ENCODE data around the gene ARHGAP10.

GRCh38 chr4:147975933-147976928, 244.3 kb downstream of the ARHGAP10 start:
- TF ChIP-seq POLR2AphosphoS5 (IDR thresholded peaks at IDR 0.05; ENCODE audit: low read depth, low read length): no peak
- no peak for TF ChIP-seq POLR2A (IDR thresholded peaks at IDR 0.05; ENCODE audit: low read depth, low read length)
- TF ChIP-seq PAX5 (IDR thresholded peaks at IDR 0.05; ENCODE audit: insufficient read depth, low read length, severe bottlenecking): no peak
